B cell (primary cell): Measurements from ENCODE around the gene NKX2-2. TPM values are rescaled to one million over a fixed set of nuclear protein-coding genes. Genes with fewer than 3 reads are reported as not detected.

ENCODE experiments used
- ATAC-seq: fragments of 200-7000 bp; cut with Tn5 transposase; one replicate; pipeline ENCODE4 v1.10.0; 2021; ENCODE audit warnings: low read depth, mild to moderate bottlenecking, moderate number of reproducible peaks, moderate library complexity
- CTCF ChIA-PET: fragments of 350-600 bp; sonication (Branson Sonifier 250); formaldehyde crosslinking; loops from one replicate; lab custom pipeline; 2021; ENCODE audit warnings: antibody characterized with exemption, inconsistent platforms; lab: Charles Lee
- POLR2A ChIA-PET: fragments of 350-600 bp; sonication (Branson Sonifier 250); formaldehyde crosslinking; loops from one replicate; lab custom pipeline; 2021; ENCODE audit warnings: antibody characterized with exemption; lab: Charles Lee
- DNase-seq: peaks from one replicate; pipeline ENCODE4 v3.0.0; 2013
- H2AFZ ChIP-seq: 2 replicates; pipeline ENCODE4 v1.6.1; 2012; ENCODE audit warnings: mild to moderate bottlenecking, low read depth, low read length; ENCODE audit not compliant: insufficient read depth, poor library complexity, severe bottlenecking
- H3K27ac ChIP-seq, 2 donors: 1 replicate in 1 of 2; 2 replicates in 1 of 2; pipeline ENCODE4 v1.5.1; 2012 to 2013; ENCODE audit warnings: low read length in 2 of 2, mild to moderate bottlenecking in 2 of 2, moderate library complexity in 1 of 2
- H3K27me3 ChIP-seq, 4 experiments: fragments of 200-600 bp in 1 of 4; sonication (generic) in 1 of 4; replicated peaks in 1 of 4; 1 replicate in 2 of 4; 2 replicates in 2 of 4; pipeline versions ENCODE4 v1.6.1 to v1.7.0; 2013 to 2016; ENCODE audit warnings: low read length in 3 of 4, mild to moderate bottlenecking in 2 of 4, mixed read lengths in 1 of 4, moderate library complexity in 1 of 4; ENCODE audit not compliant: insufficient read depth in 4 of 4, control insufficient read depth in 3 of 4; ENCODE audit errors: control extremely low read depth in 1 of 4
- H3K36me3 ChIP-seq, 2 experiments: replicated peaks in 1 of 2; 1 replicate in 1 of 2; 2 replicates in 1 of 2; pipeline versions ENCODE4 v1.6.1 to v1.7.1; 2013; ENCODE audit warnings: low read length in 1 of 2; ENCODE audit not compliant: insufficient read depth in 2 of 2, control insufficient read depth in 1 of 2; ENCODE audit errors: control extremely low read depth in 1 of 2, extremely low read depth in 1 of 2
- H3K4me1 ChIP-seq, 2 donors: fragments of 200-600 bp in 1 of 2; sonication (generic) in 1 of 2; 1 replicate in 1 of 2; 2 replicates in 1 of 2; pipeline versions ENCODE4 v1.5.1 to v1.6.1; 2013 to 2017; ENCODE audit warnings: low read length in 2 of 2; ENCODE audit not compliant: control insufficient read depth in 2 of 2, insufficient read depth in 2 of 2
- H3K4me2 ChIP-seq: replicated peaks from 2 replicates; pipeline ENCODE3; 2012; ENCODE audit warnings: mild to moderate bottlenecking, low read depth, low read length; ENCODE audit not compliant: poor library complexity, severe bottlenecking
- H3K4me3 ChIP-seq, 5 experiments: fragments of 200-600 bp in 1 of 5; sonication (generic) in 1 of 5; 1 replicate in 3 of 5; 2 replicates in 2 of 5; pipeline versions ENCODE4 v1.5.1 to v1.7.0; 2011 to 2016; ENCODE audit warnings: low read length in 4 of 5, mild to moderate bottlenecking in 4 of 5, low read depth in 2 of 5, control low read depth in 1 of 5, moderate library complexity in 1 of 5; ENCODE audit not compliant: insufficient read depth in 1 of 5; ENCODE audit errors: control extremely low read depth in 1 of 5, extremely low read depth in 1 of 5
- H3K79me2 ChIP-seq: fragments of 200-600 bp; sonication (generic); one replicate; pipeline ENCODE4 v1.6.0; 2016; ENCODE audit warnings: low read length; ENCODE audit not compliant: control insufficient read depth, insufficient read depth
- H3K9ac ChIP-seq: fragments of 200-600 bp; sonication (generic); 2 replicates; pipeline ENCODE4 v1.6.1; 2017; ENCODE audit warnings: mild to moderate bottlenecking, low read length, moderate library complexity
- H3K9me3 ChIP-seq, 3 donors: one replicate each; pipeline versions ENCODE4 v1.6.1 to v1.7.1; 2013; ENCODE audit warnings: low read length in 2 of 3; ENCODE audit not compliant: control insufficient read depth in 2 of 3, insufficient read depth in 1 of 3; ENCODE audit errors: control extremely low read depth in 1 of 3
- H4K20me1 ChIP-seq: 2 replicates; pipeline ENCODE4 v1.6.0; 2012; ENCODE audit warnings: mild to moderate bottlenecking, low read length; ENCODE audit not compliant: insufficient read depth, control insufficient read depth, poor library complexity, severe bottlenecking
- H3K27ac Mint-ChIP-seq: one replicate; pipeline ENCODE4 v1.8.0; 2021; ENCODE audit warnings: mixed read lengths
- H3K27me3 Mint-ChIP-seq: one replicate; pipeline ENCODE4 v1.8.0; 2021; ENCODE audit warnings: mixed read lengths
- H3K4me1 Mint-ChIP-seq: one replicate; pipeline ENCODE4 v1.8.0; 2021; ENCODE audit warnings: mixed read lengths
- H3K4me3 Mint-ChIP-seq: one replicate; pipeline ENCODE4 v1.8.0; 2021; ENCODE audit warnings: mixed read lengths
- H3K9me3 Mint-ChIP-seq: one replicate; pipeline ENCODE4 v1.8.0; 2022; ENCODE audit warnings: mixed read lengths; ENCODE audit not compliant: insufficient read depth
- CTCF ChIP-seq: fragments of 200-600 bp; IDR thresholded peaks from one replicate; pipeline ENCODE4 v1.8.0; 2022; ENCODE audit warnings: antibody characterized with exemption, mild to moderate bottlenecking
- EZH2 ChIP-seq: IDR thresholded peaks from 2 replicates; pipeline ENCODE4 v1.6.1; 2012; ENCODE audit warnings: borderline replicate concordance, low read depth, mild to moderate bottlenecking, moderate library complexity, low read length; ENCODE audit not compliant: insufficient read depth, poor library complexity, severe bottlenecking
- WGBS: methylation state at CpG from one replicate; pipeline ENCODE4 v1.1.5; 2013; ENCODE audit warnings: missing lambda C conversion rate; ENCODE audit not compliant: insufficient coverage; 5-methylcytosine and 5-hydroxymethylcytosine counted together
- intact Hi-C: fragments of 100-400 bp; cut with micrococcal nuclease; formaldehyde crosslinking; loops from one replicate; pipeline ENCODE4 v1.10.0; 2022
- polyA plus RNA-seq: library from polyadenylated mRNA; depleted of rRNA; stranded (reverse); fragments of >200 nt; gene quantifications from 2 replicates; pipeline ENCODE4 v1.2.3, GENCODE V29; 2012
- total RNA-seq, 2 donors: library from RNA; stranded (reverse); fragments of 120-200 nt in 1 of 2; gene quantifications; 1 replicate in 1 of 2; 2 replicates in 1 of 2; pipeline versions ENCODE4 v1.2.3 to v1.2.4, GENCODE V29; 2013 to 2022

NKX2-2 gene
- total and polyA plus RNA-seq, 2 donors (not counting 1 experiment from before 2014, with no cell fraction given) = not detected

GRCh38 chr20:21518292-21518991 is 4.6 kb upstream of the NKX2-2 start:
- H3K36me3 ChIP-seq = no peaks in the 10 kb centered on the region
- Mint-ChIP-seq H3K9me3 (no peaks in the 10 kb centered on the region), H3K27ac (no peak overlapping the region), H3K4me3 (no peak overlapping the region), H3K4me1 (peaks cover 1% of the 10 kb centered on the region), H3K27me3 (peaks cover 62% of the 10 kb centered on the region)
- no peaks in the 10 kb centered on the region for H3K79me2 ChIP-seq
- H3K4me1 ChIP-seq = peaks cover 4 to 14% of the 10 kb centered on the region in 2 donors
- H3K9me3 ChIP-seq = peaks cover 0 to 45% (median 0%) of the 10 kb centered on the region in 3 donors
- no peak overlapping the region for H3K9ac ChIP-seq
- H4K20me1 ChIP-seq = no peaks in the 10 kb centered on the region
- peaks cover 0 to 84% (median 33%) of the 10 kb centered on the region in 4 experiments for H3K27me3 ChIP-seq
- 9% methylated on average over 28 of the region's 37 CpGs for WGBS
- ATAC-seq = no peak
- intact Hi-C loops = no loop called here
- TF ChIP-seq EZH2 (no peak), CTCF (no peak)
- H3K27ac ChIP-seq = no peak overlapping the region
- no peak overlapping the region for H2AFZ ChIP-seq
- H3K4me2 ChIP-seq = no peak overlapping the region
- POLR2A ChIA-PET = no interaction called here
- H3K4me3 ChIP-seq = no peak overlapping the region
- peak; percentile 3 for DNase-seq
- CTCF ChIA-PET = interaction anchor here (0.8 to 2.3 kb wide), 2 partner anchors 13 to 15 kb away, joined by 3 to 10 read pairs; no protein-coding TSS in a partner anchor
